Endothelial cell (in vitro differentiated cells): ENCODE data around the gene MYLK3. TPM values are rescaled to one million over a fixed set of nuclear protein-coding genes. Genes with fewer than 3 reads are reported as not detected.

ENCODE experiments used
- DNase-seq: peaks from one replicate; pipeline ENCODE4 v3.0.0; 2021; ENCODE audit warnings: low spot score
- H3K27ac Mint-ChIP-seq: one replicate; pipeline ENCODE4 v1.8.0; 2021; ENCODE audit warnings: mixed read lengths, inconsistent platforms; ENCODE audit not compliant: unreplicated experiment
- H3K27me3 Mint-ChIP-seq: one replicate; pipeline ENCODE4 v1.8.0; 2021; ENCODE audit warnings: mild to moderate bottlenecking, moderate library complexity, mixed read lengths, inconsistent platforms; ENCODE audit not compliant: unreplicated experiment
- H3K36me3 Mint-ChIP-seq: one replicate; pipeline ENCODE4 v1.8.0; 2021; ENCODE audit warnings: mild to moderate bottlenecking, low read depth, mixed read lengths, inconsistent platforms; ENCODE audit not compliant: unreplicated experiment
- H3K4me1 Mint-ChIP-seq: one replicate; pipeline ENCODE4 v1.8.0; 2021; ENCODE audit warnings: mild to moderate bottlenecking, mixed read lengths, inconsistent platforms; ENCODE audit not compliant: unreplicated experiment
- H3K4me3 Mint-ChIP-seq: one replicate; pipeline ENCODE4 v1.8.0; 2021; ENCODE audit warnings: mild to moderate bottlenecking, mixed read lengths, inconsistent platforms; ENCODE audit not compliant: unreplicated experiment
- H3K9me3 Mint-ChIP-seq: one replicate; pipeline ENCODE4 v1.8.0; 2021; ENCODE audit warnings: mixed read lengths, inconsistent platforms; ENCODE audit not compliant: unreplicated experiment
- total RNA-seq: library from RNA; stranded (reverse); fragmentation: NEBNext Ultra II Directional; extraction: Animal tissue kit (Norgen Biotek cat#: 25700); gene quantifications from one replicate; pipeline ENCODE4 v1.2.1, GENCODE V29; 2021; ENCODE audit not compliant: unreplicated experiment
- TF ChIP-seq, protein P1 (sequence below): fragments of 200-600 bp; sonication (generic); IDR thresholded peaks from one replicate; pipeline ENCODE4 v1.5.0; 2021; ENCODE audit warnings: antibody characterized with exemption; ENCODE audit not compliant: unreplicated experiment

The MYLK3 gene
- total RNA-seq, 1 donor from 2014 or later, result 0.95 TPM

DNA sequence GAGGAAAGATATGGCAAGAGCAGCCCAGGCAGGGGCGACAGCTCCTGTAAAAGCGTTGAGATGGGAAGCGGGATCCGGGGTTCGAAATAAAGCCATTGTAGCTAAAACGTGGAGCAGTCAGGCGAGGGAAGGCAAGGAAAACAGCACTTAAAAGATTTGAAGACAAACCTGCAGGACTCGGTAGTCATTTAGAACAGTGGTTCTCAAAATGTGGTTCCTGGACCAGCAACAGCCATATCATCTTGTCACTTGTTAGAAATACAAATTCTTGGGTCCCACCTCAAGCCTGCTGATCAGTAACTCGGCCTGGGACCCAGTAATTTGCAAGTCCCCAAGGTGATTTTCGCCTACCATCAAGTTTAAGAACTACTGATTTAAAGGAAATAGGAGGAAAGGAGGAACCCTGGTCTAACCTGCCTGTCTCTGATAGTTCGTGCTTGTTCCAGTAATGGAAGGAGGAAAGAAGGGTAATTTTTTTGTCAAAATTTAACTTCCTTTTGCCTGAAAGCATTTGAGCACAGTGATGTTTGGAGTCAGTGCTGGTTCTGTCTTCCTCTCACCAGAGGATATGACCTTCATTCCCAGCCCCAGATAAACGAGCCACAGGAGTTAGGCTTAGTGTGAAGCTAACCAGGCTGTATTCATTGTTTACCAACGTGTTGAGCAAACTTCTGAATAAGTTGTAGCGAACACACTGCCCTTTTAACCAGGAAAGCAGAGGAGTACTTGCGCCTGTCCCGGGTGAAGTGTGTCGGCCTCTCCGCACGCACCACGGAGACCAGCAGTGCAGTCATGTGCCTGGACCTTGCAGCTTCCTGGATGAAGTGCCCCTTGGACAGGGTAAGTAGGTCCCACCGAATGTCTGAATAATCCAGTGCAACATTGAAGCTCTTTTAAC is 57.6 kb downstream of the MYLK3 start:
- Mint-ChIP-seq H3K36me3 (peaks cover 6% of the 10 kb centered on the region), H3K27ac (no peak overlapping the region), H3K4me1 (peaks cover 33% of the 10 kb centered on the region), H3K4me3 (no peak overlapping the region), H3K9me3 (no peaks in the 10 kb centered on the region), H3K27me3 (peaks cover 13% of the 10 kb centered on the region)
- TF ChIP-seq, protein P1, sequence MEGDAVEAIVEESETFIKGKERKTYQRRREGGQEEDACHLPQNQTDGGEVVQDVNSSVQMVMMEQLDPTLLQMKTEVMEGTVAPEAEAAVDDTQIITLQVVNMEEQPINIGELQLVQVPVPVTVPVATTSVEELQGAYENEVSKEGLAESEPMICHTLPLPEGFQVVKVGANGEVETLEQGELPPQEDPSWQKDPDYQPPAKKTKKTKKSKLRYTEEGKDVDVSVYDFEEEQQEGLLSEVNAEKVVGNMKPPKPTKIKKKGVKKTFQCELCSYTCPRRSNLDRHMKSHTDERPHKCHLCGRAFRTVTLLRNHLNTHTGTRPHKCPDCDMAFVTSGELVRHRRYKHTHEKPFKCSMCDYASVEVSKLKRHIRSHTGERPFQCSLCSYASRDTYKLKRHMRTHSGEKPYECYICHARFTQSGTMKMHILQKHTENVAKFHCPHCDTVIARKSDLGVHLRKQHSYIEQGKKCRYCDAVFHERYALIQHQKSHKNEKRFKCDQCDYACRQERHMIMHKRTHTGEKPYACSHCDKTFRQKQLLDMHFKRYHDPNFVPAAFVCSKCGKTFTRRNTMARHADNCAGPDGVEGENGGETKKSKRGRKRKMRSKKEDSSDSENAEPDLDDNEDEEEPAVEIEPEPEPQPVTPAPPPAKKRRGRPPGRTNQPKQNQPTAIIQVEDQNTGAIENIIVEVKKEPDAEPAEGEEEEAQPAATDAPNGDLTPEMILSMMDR, result no peak
- DNase-seq, result peak; percentile 14

DNA sequence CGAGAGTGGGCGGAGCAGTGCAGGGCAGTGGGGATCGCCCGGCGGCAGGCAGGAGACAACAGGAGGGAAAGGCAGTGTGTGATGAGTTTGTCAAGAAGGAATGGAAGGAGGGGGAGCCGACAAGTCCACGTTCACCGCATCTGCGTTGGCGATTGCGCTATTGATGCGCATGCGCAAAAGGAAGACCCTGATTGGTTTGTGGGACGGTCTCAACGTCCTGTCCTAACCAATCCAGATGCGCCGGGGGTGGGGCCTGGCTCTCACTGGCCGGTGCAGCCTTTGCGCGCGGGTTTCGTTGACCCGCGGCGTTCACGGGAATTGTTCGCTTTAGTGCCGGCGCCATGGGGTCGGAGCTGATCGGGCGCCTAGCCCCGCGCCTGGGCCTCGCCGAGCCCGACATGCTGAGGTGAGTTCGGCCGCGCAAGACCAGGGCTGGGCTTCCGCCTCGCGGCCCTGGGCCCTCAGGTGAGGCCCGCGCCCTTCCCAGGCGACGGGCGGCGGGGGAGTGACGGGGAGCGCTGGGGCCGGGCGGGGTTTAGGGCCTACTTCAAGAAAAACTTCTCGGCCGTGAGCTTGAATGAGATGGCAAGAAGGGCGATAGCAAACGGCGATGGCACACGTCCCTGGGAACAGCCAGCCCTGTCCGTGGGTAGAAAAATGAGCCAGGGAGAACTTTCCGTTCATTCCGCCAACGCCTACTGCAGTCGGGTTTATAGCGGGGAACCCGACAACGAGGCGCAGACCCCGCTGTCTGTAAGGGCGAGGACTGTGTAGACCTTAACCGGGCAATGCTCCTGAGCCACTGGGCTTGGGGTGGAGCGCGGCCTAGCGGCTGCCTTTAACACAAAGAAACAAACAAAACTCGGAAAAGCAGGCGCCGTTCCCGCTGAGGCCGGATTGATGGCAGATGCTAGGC is 58.5 kb downstream of the MYLK3 start, which contains the start of gene ORC6:
Gene ORC6, plus strand, starts transcription at position 295 of the 916 bp plus-strand sequence. Its CDS starts 47 bp downstream, at position 342.
- Mint-ChIP-seq H3K4me1 (peaks cover 33% of the 10 kb centered on the region), H3K27ac (no peak within 1 kb of the TSS), H3K27me3 (peaks cover 13% of the 10 kb centered on the region), H3K9me3 (no peaks in the 10 kb centered on the region), H3K36me3 (peaks cover under 1% of the 10 kb centered on the region), H3K4me3 (no peak within 1 kb of the TSS)
- TF ChIP-seq, protein P1, result no peak
- peak; percentile 95 for DNase-seq

DNA sequence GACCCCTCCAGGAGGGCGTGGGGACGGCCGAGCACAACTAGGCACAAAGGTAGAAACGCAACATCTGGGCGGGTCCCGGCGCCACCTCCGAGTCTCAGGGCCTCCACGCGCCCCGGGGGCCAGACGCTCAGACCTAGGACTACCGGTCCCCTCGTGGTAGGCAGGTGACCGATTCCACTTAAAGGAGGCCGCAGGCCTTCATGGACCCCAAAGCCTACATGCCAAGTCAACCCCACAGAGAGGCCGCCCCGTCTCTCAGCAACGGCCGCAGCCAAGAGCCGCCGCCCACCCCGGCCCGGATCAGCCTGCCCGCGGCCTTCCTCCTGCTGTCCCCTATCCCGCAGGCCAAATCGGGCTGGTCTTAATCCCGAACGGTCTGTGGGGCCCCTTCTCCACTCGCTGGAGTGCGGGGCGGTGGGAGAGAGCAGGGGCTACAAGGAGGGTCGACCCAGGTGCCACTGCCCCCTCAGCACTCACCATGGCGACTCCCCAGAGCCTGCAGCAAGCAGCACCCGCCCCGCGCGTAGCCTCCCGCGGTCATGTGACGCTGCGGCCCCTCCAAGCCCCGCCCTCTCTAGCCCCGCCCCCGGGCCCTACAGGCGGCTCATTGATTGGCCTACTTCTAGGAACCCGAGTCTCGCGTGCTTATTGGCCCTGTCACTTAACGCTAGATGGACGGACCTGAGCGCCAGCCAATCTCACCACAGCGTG is 59.3 kb downstream of the MYLK3 start, which contains the start of gene VPS35:
Gene VPS35, minus strand, starts transcription at position 525 of the 711 bp plus-strand sequence. Its CDS starts 45 bp downstream, at position 480.
- TF ChIP-seq, protein P1, result peak; percentile 19
- Mint-ChIP-seq H3K4me1 (peaks cover 33% of the 10 kb centered on the region), H3K9me3 (no peaks in the 10 kb centered on the region), H3K4me3 (no peak within 1 kb of the TSS), H3K36me3 (no peaks in the 10 kb centered on the region), H3K27me3 (peaks cover 13% of the 10 kb centered on the region), H3K27ac (no peak within 1 kb of the TSS)
- DNase-seq, result peak; percentile 100

DNA sequence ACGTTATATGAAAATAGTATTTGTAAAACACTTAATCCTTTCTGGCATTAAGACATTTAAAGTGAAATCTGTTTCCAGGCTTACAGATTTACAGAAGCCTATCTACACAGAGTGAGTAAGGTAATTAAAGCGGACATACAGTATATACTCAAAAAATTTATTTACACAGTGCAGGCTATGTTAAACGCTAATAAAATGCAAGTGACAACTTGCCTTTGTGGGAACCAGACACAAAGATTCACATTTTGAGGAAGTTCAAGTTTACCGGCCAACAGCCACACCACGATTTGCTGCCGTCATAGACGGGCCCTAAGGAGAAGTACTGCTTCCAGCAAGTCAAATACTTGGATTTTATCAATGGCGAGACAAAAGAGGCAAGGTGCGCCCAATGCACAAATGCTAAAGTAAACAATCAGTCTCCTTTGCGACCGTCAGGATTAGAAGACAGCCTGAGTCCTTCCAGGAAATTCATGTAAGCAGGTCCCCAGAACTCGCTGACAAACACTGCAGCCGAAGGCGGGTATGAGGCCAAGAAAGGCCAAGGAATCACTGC is 60.0 kb downstream of the MYLK3 start:
- Mint-ChIP-seq H3K4me3 (no peak overlapping the region), H3K27ac (no peak overlapping the region), H3K27me3 (peaks cover 13% of the 10 kb centered on the region), H3K9me3 (no peaks in the 10 kb centered on the region), H3K4me1 (peaks cover 33% of the 10 kb centered on the region), H3K36me3 (no peaks in the 10 kb centered on the region)
- DNase-seq, result no peak
- TF ChIP-seq, protein P1, result no peak
